SK-N-SH (cell line): ENCODE data around the gene SLC6A11. TPM values are rescaled to one million over a fixed set of nuclear protein-coding genes. Genes with fewer than 3 reads are reported as not detected.

ENCODE experiments used
- CTCF ChIA-PET: fragments of 300-600, 350-600 bp; formaldehyde crosslinking; extraction: SDS; loops from one replicate; lab custom pipeline; 2021; lab: Yijun Ruan, JAX
- POLR2A ChIA-PET: fragments of 350-600 bp; sonication (Branson Sonifier 250); formaldehyde crosslinking; extraction: SDS; loops from one replicate; lab custom pipeline; 2020; ENCODE audit warnings: antibody characterized with exemption, inconsistent platforms; lab: Yijun Ruan, JAX
- DNase-seq: peaks from one replicate; pipeline ENCODE4 v3.0.0; 2012
- H2AFZ ChIP-seq: fragments of 200-600 bp; sonication (generic); 2 replicates; pipeline ENCODE4 v1.8.1; 2016; ENCODE audit warnings: antibody characterized with exemption, mild to moderate bottlenecking, low read depth
- H3F3A ChIP-seq: fragments of 200-600 bp; sonication (generic); replicated peaks from 2 replicates; pipeline ENCODE3; 2016; ENCODE audit warnings: antibody characterized with exemption, mild to moderate bottlenecking; ENCODE audit not compliant: insufficient read depth
- H3K27ac ChIP-seq, 2 experiments: fragments of 200-500 bp in 1 of 2; fragments of 200-600 bp in 1 of 2; sonication (Bioruptor generic) in 1 of 2; sonication (generic), shearing (Covaris generic) in 1 of 2; 2 replicates each; pipeline versions ENCODE4 v1.5.1 to v1.6.1; 2014 to 2016; ENCODE audit warnings: low read depth in 2 of 2, inconsistent platforms in 1 of 2, low read length in 1 of 2, mild to moderate bottlenecking in 1 of 2, mixed read lengths in 1 of 2
- H3K27me3 ChIP-seq: fragments of 200-600 bp; sonication (generic), shearing (Covaris generic); 2 replicates; pipeline ENCODE4 v1.6.1; 2016; ENCODE audit warnings: mixed run types; ENCODE audit not compliant: insufficient read depth
- H3K36me3 ChIP-seq, 2 experiments: fragments of 200-500 bp in 1 of 2; fragments of 200-600 bp in 1 of 2; sonication (Bioruptor generic) in 1 of 2; sonication (generic) in 1 of 2; replicated peaks in 1 of 2; 2 replicates each; pipeline versions ENCODE3 to v1.5.1; 2014 to 2016; ENCODE audit warnings: low read length in 1 of 2, mild to moderate bottlenecking in 1 of 2; ENCODE audit not compliant: insufficient read depth in 2 of 2, control insufficient read depth in 1 of 2
- H3K4me1 ChIP-seq, 2 experiments: fragments of 200-500 bp in 1 of 2; fragments of 200-600 bp in 1 of 2; sonication (Bioruptor generic) in 1 of 2; sonication (generic), shearing (Covaris generic) in 1 of 2; 2 replicates each; pipeline versions ENCODE4 v1.5.1 to v1.6.1; 2014 to 2016; ENCODE audit warnings: low read depth in 1 of 2, low read length in 1 of 2, mixed run types in 1 of 2; ENCODE audit not compliant: insufficient read depth in 2 of 2, control insufficient read depth in 1 of 2
- H3K4me2 ChIP-seq: fragments of 200-600 bp; sonication (generic), shearing (Covaris generic); 2 replicates; pipeline ENCODE4 v1.6.1; 2017; ENCODE audit warnings: mixed run types
- H3K4me3 ChIP-seq, 2 experiments: fragments of 200-500 bp in 1 of 2; fragments of 200-600 bp in 1 of 2; sonication (Bioruptor generic) in 1 of 2; sonication (generic), shearing (Covaris generic) in 1 of 2; 2 replicates each; pipeline versions ENCODE4 v1.5.1 to v1.8.1; 2014 to 2016; ENCODE audit warnings: low read depth in 2 of 2, inconsistent platforms in 1 of 2, low read length in 1 of 2, mild to moderate bottlenecking in 1 of 2, mixed read lengths in 1 of 2, moderate library complexity in 1 of 2
- H3K79me2 ChIP-seq: fragments of 200-600 bp; sonication (generic); 2 replicates; pipeline ENCODE4 v1.8.1; 2017; ENCODE audit warnings: mild to moderate bottlenecking; ENCODE audit not compliant: insufficient read depth
- H3K9ac ChIP-seq: fragments of 200-600 bp; sonication (generic); 2 replicates; pipeline ENCODE4 v1.6.1; 2017; ENCODE audit warnings: mixed run types
- H3K9me2 ChIP-seq: fragments of 200-600 bp; sonication (generic); 2 replicates; pipeline ENCODE4 v1.6.1; 2017; ENCODE audit warnings: mixed run types
- H3K9me3 ChIP-seq: fragments of 200-600 bp; sonication (generic); 2 replicates; pipeline ENCODE4 v1.6.1; 2017; ENCODE audit warnings: mixed run types, mild to moderate bottlenecking, moderate library complexity
- H4K20me1 ChIP-seq: fragments of 200-600 bp; sonication (generic); 2 replicates; pipeline ENCODE4 v1.6.1; 2017; ENCODE audit warnings: mild to moderate bottlenecking, mixed run types; ENCODE audit not compliant: insufficient read depth
- CHD2 ChIP-seq: fragments of 150-350 bp; IDR thresholded peaks from 2 replicates; pipeline ENCODE4 v1.6.1; 2018; ENCODE audit warnings: low read length; ENCODE audit not compliant: partially characterized antibody
- FOXJ3 ChIP-seq: sonication (generic); formaldehyde crosslinking; IDR thresholded peaks from 2 replicates; pipeline ENCODE4 v1.5.1; 2020; ENCODE audit warnings: mild to moderate bottlenecking, missing genetic modification reagents
- FOXM1 ChIP-seq: IDR thresholded peaks from 2 replicates; pipeline ENCODE4 v1.4.0; 2012; ENCODE audit warnings: low read depth, mild to moderate bottlenecking
- GABPA ChIP-seq: IDR thresholded peaks from 2 replicates; pipeline ENCODE4 v1.4.0; 2012; ENCODE audit warnings: low read depth, mild to moderate bottlenecking
- GATA2 ChIP-seq: sonication (generic); formaldehyde crosslinking; IDR thresholded peaks from 2 replicates; pipeline ENCODE4 v1.5.0; 2020; ENCODE audit warnings: mild to moderate bottlenecking, missing genetic modification reagents
- MXI1 ChIP-seq: IDR thresholded peaks from 2 replicates; pipeline ENCODE4 v1.6.1; 2012; ENCODE audit warnings: mild to moderate bottlenecking, low read depth, low read length, improper control_type of control experiment
- RFX5 ChIP-seq: IDR thresholded peaks from 2 replicates; pipeline ENCODE4 v1.6.1; 2012; ENCODE audit warnings: mild to moderate bottlenecking, improper control_type of control experiment, low read length
- SIN3A ChIP-seq: IDR thresholded peaks from 2 replicates; pipeline ENCODE4 v1.6.1; 2012; ENCODE audit warnings: low read depth, mild to moderate bottlenecking, low read length, moderate library complexity, borderline replicate concordance
- TCF12 ChIP-seq: IDR thresholded peaks from 2 replicates; pipeline ENCODE4 v1.4.0; 2012
- WGBS: methylation state at CpG from one replicate; pipeline ENCODE4 v1.1.6; 2017; ENCODE audit warnings: low lambda C conversion rate; 5-methylcytosine and 5-hydroxymethylcytosine counted together
- polyA plus RNA-seq, 3 experiments: library from polyadenylated mRNA; depleted of rRNA; stranded (reverse); fragments of >200 nt; gene quantifications; 2 replicates each; pipeline ENCODE4 v1.2.3, GENCODE V29; 2012
- TF ChIP-seq, protein P1 (sequence below): IDR thresholded peaks from 2 replicates; pipeline ENCODE4 v1.4.0; 2012; ENCODE audit warnings: low read depth, borderline replicate concordance
- TF ChIP-seq, protein P2 (sequence below): IDR thresholded peaks from 2 replicates; pipeline ENCODE4 v1.4.0; 2012; ENCODE audit warnings: low read depth, borderline replicate concordance
- TF ChIP-seq, protein P3 (sequence below): IDR thresholded peaks from 2 replicates; pipeline ENCODE4 v1.6.1; 2012; ENCODE audit warnings: mild to moderate bottlenecking, low read depth, low read length, moderate library complexity
- TF ChIP-seq, protein P4 (sequence below): fragments of 200-600 bp; sonication (generic); IDR thresholded peaks from 2 replicates; pipeline ENCODE4 v1.6.1; 2017; ENCODE audit warnings: antibody characterized with exemption, mild to moderate bottlenecking, moderate library complexity

SLC6A11 gene
- polyA plus RNA-seq, 1 of the 3 experiments (the other 2 are of a cell fraction): 0.03 TPM

DNA sequence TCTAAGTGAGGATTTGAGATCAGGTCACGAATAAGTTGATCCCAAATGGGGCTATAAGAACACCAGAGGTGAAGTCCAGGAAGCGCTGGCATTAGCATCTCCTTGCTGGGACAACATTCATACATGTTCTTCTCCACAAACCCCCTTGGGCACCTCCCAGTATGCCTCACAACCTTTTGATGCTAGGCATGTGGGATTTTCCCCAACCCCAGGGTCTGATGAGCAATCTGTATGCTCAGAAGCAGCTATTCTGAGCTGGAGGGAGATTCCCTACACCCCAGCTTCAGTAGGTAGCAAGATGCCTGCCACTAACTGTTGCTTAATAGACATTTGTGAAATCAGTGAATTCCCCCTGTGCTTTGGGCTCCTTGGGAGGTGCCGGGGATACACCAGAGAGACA is 32.2 kb downstream of the SLC6A11 start:
- no peaks in the 10 kb centered on the region for H3K27me3 ChIP-seq
- H3K9me3 ChIP-seq: no peaks in the 10 kb centered on the region
- no peak overlapping the region for H3K4me2 ChIP-seq
- no peak overlapping the region for H3K4me3 ChIP-seq
- no peak for TF ChIP-seq FOXJ3 (CRISPR knock-in tag)
- TF ChIP-seq FOXM1: no peak
- no peak for TF ChIP-seq GATA2 (CRISPR knock-in tag)
- TF ChIP-seq MXI1: no peak
- TF ChIP-seq CHD2: no peak
- TF ChIP-seq, protein P1, sequence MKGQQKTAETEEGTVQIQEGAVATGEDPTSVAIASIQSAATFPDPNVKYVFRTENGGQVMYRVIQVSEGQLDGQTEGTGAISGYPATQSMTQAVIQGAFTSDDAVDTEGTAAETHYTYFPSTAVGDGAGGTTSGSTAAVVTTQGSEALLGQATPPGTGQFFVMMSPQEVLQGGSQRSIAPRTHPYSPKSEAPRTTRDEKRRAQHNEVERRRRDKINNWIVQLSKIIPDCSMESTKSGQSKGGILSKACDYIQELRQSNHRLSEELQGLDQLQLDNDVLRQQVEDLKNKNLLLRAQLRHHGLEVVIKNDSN: no peak
- no peak for TF ChIP-seq SIN3A
- TF ChIP-seq, protein P2, sequence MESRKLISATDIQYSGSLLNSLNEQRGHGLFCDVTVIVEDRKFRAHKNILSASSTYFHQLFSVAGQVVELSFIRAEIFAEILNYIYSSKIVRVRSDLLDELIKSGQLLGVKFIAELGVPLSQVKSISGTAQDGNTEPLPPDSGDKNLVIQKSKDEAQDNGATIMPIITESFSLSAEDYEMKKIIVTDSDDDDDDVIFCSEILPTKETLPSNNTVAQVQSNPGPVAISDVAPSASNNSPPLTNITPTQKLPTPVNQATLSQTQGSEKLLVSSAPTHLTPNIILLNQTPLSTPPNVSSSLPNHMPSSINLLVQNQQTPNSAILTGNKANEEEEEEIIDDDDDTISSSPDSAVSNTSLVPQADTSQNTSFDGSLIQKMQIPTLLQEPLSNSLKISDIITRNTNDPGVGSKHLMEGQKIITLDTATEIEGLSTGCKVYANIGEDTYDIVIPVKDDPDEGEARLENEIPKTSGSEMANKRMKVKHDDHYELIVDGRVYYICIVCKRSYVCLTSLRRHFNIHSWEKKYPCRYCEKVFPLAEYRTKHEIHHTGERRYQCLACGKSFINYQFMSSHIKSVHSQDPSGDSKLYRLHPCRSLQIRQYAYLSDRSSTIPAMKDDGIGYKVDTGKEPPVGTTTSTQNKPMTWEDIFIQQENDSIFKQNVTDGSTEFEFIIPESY: no peak
- no peak for TF ChIP-seq TCF12
- TF ChIP-seq, protein P3, sequence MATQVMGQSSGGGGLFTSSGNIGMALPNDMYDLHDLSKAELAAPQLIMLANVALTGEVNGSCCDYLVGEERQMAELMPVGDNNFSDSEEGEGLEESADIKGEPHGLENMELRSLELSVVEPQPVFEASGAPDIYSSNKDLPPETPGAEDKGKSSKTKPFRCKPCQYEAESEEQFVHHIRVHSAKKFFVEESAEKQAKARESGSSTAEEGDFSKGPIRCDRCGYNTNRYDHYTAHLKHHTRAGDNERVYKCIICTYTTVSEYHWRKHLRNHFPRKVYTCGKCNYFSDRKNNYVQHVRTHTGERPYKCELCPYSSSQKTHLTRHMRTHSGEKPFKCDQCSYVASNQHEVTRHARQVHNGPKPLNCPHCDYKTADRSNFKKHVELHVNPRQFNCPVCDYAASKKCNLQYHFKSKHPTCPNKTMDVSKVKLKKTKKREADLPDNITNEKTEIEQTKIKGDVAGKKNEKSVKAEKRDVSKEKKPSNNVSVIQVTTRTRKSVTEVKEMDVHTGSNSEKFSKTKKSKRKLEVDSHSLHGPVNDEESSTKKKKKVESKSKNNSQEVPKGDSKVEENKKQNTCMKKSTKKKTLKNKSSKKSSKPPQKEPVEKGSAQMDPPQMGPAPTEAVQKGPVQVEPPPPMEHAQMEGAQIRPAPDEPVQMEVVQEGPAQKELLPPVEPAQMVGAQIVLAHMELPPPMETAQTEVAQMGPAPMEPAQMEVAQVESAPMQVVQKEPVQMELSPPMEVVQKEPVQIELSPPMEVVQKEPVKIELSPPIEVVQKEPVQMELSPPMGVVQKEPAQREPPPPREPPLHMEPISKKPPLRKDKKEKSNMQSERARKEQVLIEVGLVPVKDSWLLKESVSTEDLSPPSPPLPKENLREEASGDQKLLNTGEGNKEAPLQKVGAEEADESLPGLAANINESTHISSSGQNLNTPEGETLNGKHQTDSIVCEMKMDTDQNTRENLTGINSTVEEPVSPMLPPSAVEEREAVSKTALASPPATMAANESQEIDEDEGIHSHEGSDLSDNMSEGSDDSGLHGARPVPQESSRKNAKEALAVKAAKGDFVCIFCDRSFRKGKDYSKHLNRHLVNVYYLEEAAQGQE: no peak
- no peak for TF ChIP-seq GABPA
- TF ChIP-seq, protein P4, sequence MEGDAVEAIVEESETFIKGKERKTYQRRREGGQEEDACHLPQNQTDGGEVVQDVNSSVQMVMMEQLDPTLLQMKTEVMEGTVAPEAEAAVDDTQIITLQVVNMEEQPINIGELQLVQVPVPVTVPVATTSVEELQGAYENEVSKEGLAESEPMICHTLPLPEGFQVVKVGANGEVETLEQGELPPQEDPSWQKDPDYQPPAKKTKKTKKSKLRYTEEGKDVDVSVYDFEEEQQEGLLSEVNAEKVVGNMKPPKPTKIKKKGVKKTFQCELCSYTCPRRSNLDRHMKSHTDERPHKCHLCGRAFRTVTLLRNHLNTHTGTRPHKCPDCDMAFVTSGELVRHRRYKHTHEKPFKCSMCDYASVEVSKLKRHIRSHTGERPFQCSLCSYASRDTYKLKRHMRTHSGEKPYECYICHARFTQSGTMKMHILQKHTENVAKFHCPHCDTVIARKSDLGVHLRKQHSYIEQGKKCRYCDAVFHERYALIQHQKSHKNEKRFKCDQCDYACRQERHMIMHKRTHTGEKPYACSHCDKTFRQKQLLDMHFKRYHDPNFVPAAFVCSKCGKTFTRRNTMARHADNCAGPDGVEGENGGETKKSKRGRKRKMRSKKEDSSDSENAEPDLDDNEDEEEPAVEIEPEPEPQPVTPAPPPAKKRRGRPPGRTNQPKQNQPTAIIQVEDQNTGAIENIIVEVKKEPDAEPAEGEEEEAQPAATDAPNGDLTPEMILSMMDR: no peak
- no peak for TF ChIP-seq RFX5
- no peaks in the 10 kb centered on the region for H3K4me1 ChIP-seq
- H3K36me3 ChIP-seq: no peaks in the 10 kb centered on the region
- H4K20me1 ChIP-seq: no peaks in the 10 kb centered on the region
- H3K9ac ChIP-seq: no peak overlapping the region
- WGBS: 28% methylated on average over 2 of the region's 3 CpGs
- H3K9me2 ChIP-seq: no peaks in the 10 kb centered on the region
- POLR2A ChIA-PET: no interaction called here
- no peaks in the 10 kb centered on the region for H3F3A ChIP-seq
- H2AFZ ChIP-seq: no peak overlapping the region
- CTCF ChIA-PET: interaction anchor here (0.9 to 1.0 kb wide), 2 partner anchors 11 to 212 kb away, joined by 4 to 6 read pairs; no protein-coding TSS in a partner anchor
- no peak overlapping the region for H3K27ac ChIP-seq
- DNase-seq: no peak
- H3K79me2 ChIP-seq: no peaks in the 10 kb centered on the region
